OCI-LY3 (cell line): Measurements from ENCODE around the gene MAP3K5.
"Not testable (repeated sequence)": the region's sequence is repeated elsewhere in the genome, so short reads cannot be mapped to it uniquely, and the experiment has no call there.

ENCODE experiments used
- H2AFZ ChIP-seq: fragments of 200-600, 300-600 bp; shearing (Covaris generic); 2 replicates; pipeline ENCODE4 v1.6.0; 2014; ENCODE audit warnings: antibody characterized with exemption, low read depth, low read length
- H3K27ac ChIP-seq: fragments of 200-600, 300-600 bp; sonication (generic); 2 replicates; pipeline ENCODE4 v1.5.1; 2014; ENCODE audit warnings: mild to moderate bottlenecking, low read length, moderate library complexity, mixed read lengths
- H3K27me3 ChIP-seq: fragments of 200-600, 300-600 bp; sonication (generic); 2 replicates; pipeline ENCODE4 v1.6.1; 2014; ENCODE audit warnings: low read depth, low read length, mixed read lengths
- H3K36me3 ChIP-seq: fragments of 200-600, 300-600 bp; sonication (generic); replicated peaks from 2 replicates; pipeline ENCODE3; 2014; ENCODE audit warnings: low read depth, low read length, mixed read lengths
- H3K4me1 ChIP-seq: fragments of 300-600, 200-600 bp; sonication (generic); 2 replicates; pipeline ENCODE4 v1.6.1; 2014; ENCODE audit warnings: low read length, mixed read lengths
- H3K4me2 ChIP-seq: fragments of 200-600, 300-600 bp; sonication (generic); 2 replicates; pipeline ENCODE4 v1.6.1; 2014; ENCODE audit warnings: low read length, mixed read lengths
- H3K4me3 ChIP-seq: fragments of 300-600, 200-600 bp; sonication (generic); 2 replicates; pipeline ENCODE4 v1.5.1; 2014; ENCODE audit warnings: antibody characterized with exemption, mild to moderate bottlenecking, low read length, moderate library complexity
- H3K79me2 ChIP-seq: fragments of 300-600, 200-600 bp; shearing (Covaris generic); 2 replicates; pipeline ENCODE4 v1.6.1; 2014; ENCODE audit warnings: mild to moderate bottlenecking, low read length, mixed read lengths
- H3K9ac ChIP-seq: fragments of 300-600, 200-600 bp; shearing (Covaris generic); 2 replicates; pipeline ENCODE4 v1.6.0; 2014; ENCODE audit warnings: mild to moderate bottlenecking, low read length, moderate library complexity
- H3K9me3 ChIP-seq: fragments of 200-600, 300-600 bp; shearing (Covaris generic); 2 replicates; pipeline ENCODE4 v1.6.1; 2014; ENCODE audit warnings: low read length, mixed read lengths; ENCODE audit not compliant: insufficient read depth
- H4K20me1 ChIP-seq: fragments of 200-600, 300-600 bp; sonication (generic); 2 replicates; pipeline ENCODE4 v1.6.1; 2016; ENCODE audit warnings: low read length, mixed read lengths; ENCODE audit not compliant: insufficient read depth
- EZH2phosphoT487 ChIP-seq: fragments of 200-600 bp; shearing (Covaris generic); IDR thresholded peaks from 2 replicates; pipeline ENCODE4 v1.6.1; 2018; ENCODE audit warnings: antibody characterized with exemption, mixed run types, low read depth
- TF ChIP-seq, protein P1 (sequence below): fragments of 200-600, 300-600 bp; sonication (generic); IDR thresholded peaks from 2 replicates; pipeline ENCODE4 v1.5.1; 2014; ENCODE audit warnings: antibody characterized with exemption, low read length, low read depth

MAP3K5 gene

DNA sequence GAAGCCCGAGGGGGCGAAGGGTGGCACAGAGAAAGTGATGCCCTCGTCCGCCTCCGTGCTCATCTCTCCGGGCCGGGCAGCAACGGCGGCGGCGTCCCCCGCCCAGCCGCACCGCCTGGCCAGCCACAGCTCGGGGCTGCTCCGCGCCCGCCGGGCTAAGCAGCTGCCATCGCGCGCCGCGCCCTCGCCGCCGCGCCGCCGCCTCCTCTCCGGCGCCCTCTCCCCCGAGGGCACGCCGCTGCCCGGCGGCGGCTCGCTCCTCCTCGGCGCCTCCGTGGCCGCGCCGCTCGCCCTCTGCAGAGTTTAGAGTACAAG is 225 bp downstream of the MAP3K5 start:
- H3K9ac ChIP-seq, result peak overlapping the region; percentile 87
- TF ChIP-seq, protein P1, sequence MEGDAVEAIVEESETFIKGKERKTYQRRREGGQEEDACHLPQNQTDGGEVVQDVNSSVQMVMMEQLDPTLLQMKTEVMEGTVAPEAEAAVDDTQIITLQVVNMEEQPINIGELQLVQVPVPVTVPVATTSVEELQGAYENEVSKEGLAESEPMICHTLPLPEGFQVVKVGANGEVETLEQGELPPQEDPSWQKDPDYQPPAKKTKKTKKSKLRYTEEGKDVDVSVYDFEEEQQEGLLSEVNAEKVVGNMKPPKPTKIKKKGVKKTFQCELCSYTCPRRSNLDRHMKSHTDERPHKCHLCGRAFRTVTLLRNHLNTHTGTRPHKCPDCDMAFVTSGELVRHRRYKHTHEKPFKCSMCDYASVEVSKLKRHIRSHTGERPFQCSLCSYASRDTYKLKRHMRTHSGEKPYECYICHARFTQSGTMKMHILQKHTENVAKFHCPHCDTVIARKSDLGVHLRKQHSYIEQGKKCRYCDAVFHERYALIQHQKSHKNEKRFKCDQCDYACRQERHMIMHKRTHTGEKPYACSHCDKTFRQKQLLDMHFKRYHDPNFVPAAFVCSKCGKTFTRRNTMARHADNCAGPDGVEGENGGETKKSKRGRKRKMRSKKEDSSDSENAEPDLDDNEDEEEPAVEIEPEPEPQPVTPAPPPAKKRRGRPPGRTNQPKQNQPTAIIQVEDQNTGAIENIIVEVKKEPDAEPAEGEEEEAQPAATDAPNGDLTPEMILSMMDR, result no peak
- TF ChIP-seq EZH2phosphoT487, result no peak
- no peaks in the 10 kb centered on the region for H4K20me1 ChIP-seq
- no peak overlapping the region for H2AFZ ChIP-seq
- H3K4me2 ChIP-seq, result peak overlapping the region; percentile 93
- H3K27ac ChIP-seq, result no peak overlapping the region
- H3K27me3 ChIP-seq, result 0 out of 2 replicates have a peak, but pooled peaks cover 8% of the 10 kb centered on the region
- no peaks in the 10 kb centered on the region for H3K9me3 ChIP-seq
- peaks cover 7% of the 10 kb centered on the region for H3K4me1 ChIP-seq
- no peaks in the 10 kb centered on the region for H3K36me3 ChIP-seq
- H3K4me3 ChIP-seq, result peak overlapping the region; percentile 96
- H3K79me2 ChIP-seq, result no peaks in the 10 kb centered on the region

DNA sequence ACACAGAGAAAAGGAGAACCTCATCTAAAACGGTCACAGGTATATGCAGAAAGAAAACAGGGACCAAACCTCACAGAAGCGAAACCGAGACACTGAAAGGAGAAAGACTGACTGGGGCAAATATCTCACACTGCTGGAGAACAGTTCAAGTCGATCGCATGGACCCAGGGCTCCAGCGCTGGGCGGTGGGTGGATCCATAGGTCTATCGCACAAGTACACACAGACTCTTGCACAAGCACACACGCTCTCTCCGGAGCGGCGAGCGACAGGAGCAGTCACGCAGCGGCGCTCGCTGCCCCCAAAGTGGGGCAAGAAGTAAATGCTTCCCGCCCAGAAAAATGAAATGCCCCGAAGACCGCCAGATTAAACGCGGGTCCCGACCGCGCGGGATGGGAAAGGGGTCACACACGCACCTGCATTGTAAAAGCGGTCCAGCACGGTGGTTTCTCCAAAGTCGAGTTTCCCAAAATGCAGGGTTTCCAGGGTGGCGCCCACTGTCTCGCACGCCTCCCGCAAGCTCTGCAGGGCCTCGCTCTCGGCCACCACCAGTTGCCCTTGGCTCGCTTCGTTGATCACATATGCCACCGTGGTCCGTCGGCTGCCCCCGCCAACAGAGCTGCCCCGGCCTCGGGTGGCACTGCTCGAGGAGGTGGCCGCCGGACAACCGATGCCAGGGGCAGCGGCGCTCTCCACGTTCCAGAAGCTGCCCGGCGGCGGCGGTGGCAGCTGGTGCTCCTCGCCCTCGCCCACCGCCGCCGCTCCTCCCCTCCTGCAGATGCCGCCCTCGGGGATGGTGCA is 782 bp downstream of the MAP3K5 start:
- H3K4me3 ChIP-seq, result peak overlapping the region; percentile 96
- peak overlapping the region; percentile 25; the same call in 1 of the 2 replicates for H2AFZ ChIP-seq
- H3K27ac ChIP-seq, result no peak overlapping the region; the same call in 1 of the 2 replicates
- peak overlapping the region; percentile 93 for H3K4me2 ChIP-seq
- H4K20me1 ChIP-seq, result no peaks in the 10 kb centered on the region
- H3K79me2 ChIP-seq, result no peaks in the 10 kb centered on the region
- H3K4me1 ChIP-seq, result peaks cover 7% of the 10 kb centered on the region
- no peaks in the 10 kb centered on the region for H3K36me3 ChIP-seq
- H3K9ac ChIP-seq, result peak overlapping the region; percentile 87
- 0 out of 2 replicates have a peak, but pooled peaks cover 8% of the 10 kb centered on the region for H3K27me3 ChIP-seq
- no peaks in the 10 kb centered on the region for H3K9me3 ChIP-seq
- TF ChIP-seq, protein P1, result no peak
- TF ChIP-seq EZH2phosphoT487, result no peak

DNA sequence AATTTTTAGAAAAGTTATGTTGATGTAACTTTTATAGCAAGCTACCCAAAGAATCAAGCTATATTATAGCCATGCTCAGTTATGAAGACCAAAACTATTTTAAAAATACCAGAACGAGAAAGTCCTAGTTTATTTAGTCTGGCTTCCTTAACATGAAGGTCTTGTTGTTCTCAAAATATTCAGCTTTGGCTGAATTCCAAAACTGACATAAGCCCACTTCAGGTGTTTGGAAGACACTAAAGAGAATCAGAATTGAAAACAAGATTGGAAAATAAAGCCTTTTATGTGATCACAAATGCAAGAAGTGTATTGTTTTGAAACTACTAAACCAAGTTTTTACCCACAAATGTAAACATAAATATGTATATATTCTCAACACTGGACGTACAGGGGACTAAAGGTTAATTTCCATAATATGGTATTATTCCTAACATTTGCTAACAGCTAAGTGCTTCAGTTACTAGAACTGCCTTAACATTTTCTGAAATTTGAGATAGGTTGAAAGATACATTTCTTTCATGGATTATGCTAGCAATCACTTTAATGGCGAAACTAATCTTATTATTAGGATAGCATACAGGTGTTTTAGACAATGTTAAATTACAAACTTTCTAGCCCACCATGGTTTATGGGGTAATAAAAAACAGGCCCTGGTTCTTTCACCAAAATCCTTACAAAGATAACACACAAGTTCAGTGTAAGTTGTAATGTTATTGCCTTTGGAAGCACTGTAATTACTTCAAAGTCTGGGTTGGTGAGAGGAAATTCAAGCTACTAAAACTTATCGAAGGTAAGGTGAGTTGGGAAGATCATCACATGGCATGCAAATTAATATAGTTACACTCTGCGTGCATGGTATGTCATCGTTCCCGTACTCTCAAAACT is 1.6 kb downstream of the MAP3K5 start:
- Histone ChIP-seq H3K4me1 (peaks cover 8% of the 10 kb centered on the region), H3K4me3 (peak overlapping the region; percentile 96), H3K36me3 (no peaks in the 10 kb centered on the region), H3K9ac (no peak overlapping the region), H2AFZ (no peak overlapping the region), H3K27ac (no peak overlapping the region), H3K79me2 (no peaks in the 10 kb centered on the region), H4K20me1 (no peaks in the 10 kb centered on the region), H3K4me2 (peak overlapping the region; percentile 93), H3K27me3 (0 out of 2 replicates have a peak, but pooled peaks cover 11% of the 10 kb centered on the region), H3K9me3 (no peaks in the 10 kb centered on the region)
- TF ChIP-seq EZH2phosphoT487, result no peak
- TF ChIP-seq, protein P1, result no peak

DNA sequence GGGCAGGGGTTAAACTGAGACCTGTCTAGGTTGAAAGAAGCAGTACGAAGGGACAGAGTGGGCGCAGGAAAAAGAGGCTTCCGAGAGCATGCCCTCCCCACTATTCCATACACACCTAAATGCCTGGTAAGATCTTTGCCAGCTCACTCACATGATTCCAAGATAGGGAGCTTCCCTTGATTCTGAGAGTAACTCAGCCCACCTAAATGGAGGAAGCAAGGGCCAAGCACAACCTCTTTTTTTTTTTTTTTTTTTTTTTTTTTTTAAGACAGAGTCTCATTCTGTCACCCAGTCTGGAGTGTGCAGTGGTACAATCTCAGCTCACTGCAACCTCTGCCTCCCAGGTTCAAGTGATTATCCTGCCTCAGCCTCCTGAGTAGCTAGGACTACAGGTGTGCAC is 2.8 kb downstream of the MAP3K5 start:
- H2AFZ ChIP-seq, H3K27ac ChIP-seq, H3K79me2 ChIP-seq, H3K36me3 ChIP-seq, H3K4me2 ChIP-seq, H3K9me3 ChIP-seq, H3K9ac ChIP-seq, H3K4me3 ChIP-seq, H4K20me1 ChIP-seq: not testable (repeated sequence)
- H3K4me1 ChIP-seq, result peaks cover 21% of the 10 kb centered on the region
- 0 out of 2 replicates have a peak, but pooled peaks cover 13% of the 10 kb centered on the region for H3K27me3 ChIP-seq
